SHP77 (cell line): ENCODE measurements around the gene CDCA3.
"Not testable (repeated sequence)": the region's sequence is repeated elsewhere in the genome, so short reads cannot be mapped to it uniquely, and the experiment has no call there.

Source experiments
- DNase-seq, 2 experiments: peaks; one replicate each; lab custom pipeline; 2025; lab: John Stamatoyannopoulos, UW

Gene CDCA3

DNA sequence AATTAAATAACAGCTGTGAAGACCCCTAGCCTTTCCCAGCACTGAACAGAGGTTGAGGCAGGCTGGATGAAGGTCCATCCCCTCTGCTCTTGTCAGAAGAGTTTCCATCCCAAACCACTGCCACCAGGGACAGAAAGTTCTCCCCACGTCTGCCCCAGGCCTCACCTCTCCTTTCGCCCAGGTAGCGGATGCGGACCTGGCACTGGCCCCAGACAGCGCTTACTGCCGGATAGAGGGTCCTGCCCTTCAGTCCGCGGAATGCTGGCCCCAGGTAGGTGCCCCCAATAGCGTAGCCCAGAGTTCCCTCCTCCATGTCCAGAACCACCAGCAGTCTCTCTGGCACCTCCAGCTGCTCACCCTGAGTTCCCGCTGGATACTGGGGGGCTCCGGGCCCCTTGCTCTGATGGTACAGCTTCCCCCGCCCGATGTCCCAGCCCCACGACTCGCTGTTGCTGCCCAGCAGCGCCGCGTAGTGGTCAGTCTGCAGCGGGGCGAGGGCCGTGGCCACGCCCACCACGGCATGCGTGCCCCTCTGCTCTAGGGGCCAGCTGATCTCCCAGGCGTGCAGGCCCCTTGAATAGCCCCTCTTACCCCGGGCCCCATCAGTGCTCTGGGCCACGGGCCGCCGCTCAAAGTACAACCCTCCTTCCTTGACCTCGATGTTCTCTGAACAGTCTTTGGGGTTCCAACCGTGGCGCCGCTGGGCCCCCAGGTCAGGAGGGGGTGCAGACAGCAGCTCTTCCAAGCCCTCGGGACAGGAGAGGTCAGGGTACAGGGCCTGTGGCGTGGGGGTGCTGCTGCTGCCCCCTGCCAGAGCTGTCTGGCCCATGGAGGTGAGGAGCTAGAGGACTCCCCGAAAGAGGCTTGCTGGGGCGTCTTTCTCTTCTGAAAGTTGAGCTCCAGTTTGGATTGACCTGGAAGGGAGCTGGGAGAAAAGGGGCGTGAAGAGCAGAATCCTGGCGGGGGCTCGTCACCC lies 21.3 kb upstream of the CDCA3 start:
- DNase-seq = peak in 1 of 2 experiments; percentile 37

DNA sequence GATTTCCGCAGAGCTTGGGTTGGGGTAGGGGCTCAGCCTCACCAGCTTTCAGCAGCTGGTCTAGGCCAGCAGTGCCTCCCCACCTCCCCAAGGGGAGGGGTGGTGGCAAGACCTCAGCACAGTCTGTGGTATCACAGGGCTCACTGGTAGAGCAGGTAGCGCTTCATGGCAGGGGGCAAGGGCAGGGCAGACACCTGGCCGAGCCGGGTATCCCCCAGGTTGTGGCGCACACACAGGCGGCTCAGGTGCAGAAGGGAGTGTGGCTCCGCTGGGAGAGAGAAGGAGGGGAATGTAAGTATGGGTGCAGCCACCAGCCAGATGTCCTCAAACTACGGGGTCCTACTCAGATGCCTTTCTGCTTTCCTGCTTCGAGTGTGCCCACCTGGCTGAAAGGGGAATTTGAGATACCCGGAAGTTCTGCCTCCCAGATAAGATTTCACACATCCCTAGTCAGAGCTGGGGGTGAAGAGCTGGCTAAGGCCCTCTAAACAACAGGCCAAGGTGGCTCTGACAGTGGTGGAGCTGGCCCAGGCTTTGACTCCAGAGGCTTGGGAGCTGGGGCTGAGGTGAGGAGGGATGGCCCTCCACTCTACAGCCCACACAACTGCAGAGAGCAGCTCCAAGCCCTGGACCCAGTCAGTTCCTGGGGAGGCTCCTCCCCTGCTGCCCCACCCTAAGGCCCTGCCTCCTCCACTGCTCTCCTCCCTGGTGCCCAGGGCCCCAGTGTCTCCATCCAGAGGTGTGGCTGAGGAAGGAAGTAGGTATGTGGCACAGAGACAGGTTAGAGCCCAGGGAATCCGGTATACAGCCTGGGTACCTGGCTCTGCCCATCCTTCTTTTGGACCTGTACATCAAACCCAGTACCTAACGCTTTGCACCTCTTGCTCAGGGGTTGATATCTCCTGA lies 20.2 kb upstream of the CDCA3 start:
- DNase-seq = peak in 1 of 2 experiments; percentile 3

DNA sequence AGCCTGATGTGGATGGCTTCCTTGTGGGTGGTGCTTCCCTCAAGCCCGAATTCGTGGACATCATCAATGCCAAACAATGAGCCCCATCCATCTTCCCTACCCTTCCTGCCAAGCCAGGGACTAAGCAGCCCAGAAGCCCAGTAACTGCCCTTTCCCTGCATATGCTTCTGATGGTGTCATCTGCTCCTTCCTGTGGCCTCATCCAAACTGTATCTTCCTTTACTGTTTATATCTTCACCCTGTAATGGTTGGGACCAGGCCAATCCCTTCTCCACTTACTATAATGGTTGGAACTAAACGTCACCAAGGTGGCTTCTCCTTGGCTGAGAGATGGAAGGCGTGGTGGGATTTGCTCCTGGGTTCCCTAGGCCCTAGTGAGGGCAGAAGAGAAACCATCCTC lies 19.2 kb upstream of the CDCA3 start:
- not testable (repeated sequence) for DNase-seq

DNA sequence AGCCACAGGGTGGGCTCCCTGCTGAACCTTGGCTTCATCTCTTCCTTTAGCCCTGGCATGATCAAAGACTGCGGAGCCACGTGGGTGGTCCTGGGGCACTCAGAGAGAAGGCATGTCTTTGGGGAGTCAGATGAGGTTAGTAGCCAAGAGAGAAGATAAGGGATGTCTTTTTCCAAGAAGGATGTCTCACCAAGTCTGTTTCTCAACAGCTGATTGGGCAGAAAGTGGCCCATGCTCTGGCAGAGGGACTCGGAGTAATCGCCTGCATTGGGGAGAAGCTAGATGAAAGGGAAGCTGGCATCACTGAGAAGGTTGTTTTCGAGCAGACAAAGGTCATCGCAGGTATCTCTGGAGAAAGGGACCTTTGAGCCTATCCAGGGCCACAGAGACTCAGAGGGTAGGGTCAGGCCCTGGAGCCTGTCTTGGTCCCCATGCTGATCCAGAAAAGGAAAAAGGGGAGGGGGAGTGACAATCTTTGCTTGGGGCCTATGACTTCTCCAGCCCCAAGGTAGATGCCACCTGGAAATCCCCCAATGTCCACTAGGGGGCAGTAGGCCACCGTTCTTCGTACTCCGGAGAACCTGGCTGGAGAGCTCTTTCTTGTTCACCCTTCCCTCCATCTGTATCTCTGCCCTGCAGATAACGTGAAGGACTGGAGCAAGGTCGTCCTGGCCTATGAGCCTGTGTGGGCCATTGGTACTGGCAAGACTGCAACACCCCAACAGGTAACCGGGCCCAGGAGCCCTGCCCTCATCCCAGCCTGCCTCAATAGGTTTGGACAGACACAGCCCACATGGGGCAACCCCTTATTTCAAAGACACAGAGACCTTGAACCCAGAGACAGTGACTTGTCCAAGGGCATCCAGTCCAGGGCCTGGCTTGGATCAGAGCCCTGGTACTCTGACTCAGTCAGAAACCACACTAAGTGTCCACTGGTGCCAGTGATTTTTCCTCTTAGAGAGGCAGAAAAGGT lies 18.2 kb upstream of the CDCA3 start:
- peak; percentile 29 to 50 for DNase-seq

DNA sequence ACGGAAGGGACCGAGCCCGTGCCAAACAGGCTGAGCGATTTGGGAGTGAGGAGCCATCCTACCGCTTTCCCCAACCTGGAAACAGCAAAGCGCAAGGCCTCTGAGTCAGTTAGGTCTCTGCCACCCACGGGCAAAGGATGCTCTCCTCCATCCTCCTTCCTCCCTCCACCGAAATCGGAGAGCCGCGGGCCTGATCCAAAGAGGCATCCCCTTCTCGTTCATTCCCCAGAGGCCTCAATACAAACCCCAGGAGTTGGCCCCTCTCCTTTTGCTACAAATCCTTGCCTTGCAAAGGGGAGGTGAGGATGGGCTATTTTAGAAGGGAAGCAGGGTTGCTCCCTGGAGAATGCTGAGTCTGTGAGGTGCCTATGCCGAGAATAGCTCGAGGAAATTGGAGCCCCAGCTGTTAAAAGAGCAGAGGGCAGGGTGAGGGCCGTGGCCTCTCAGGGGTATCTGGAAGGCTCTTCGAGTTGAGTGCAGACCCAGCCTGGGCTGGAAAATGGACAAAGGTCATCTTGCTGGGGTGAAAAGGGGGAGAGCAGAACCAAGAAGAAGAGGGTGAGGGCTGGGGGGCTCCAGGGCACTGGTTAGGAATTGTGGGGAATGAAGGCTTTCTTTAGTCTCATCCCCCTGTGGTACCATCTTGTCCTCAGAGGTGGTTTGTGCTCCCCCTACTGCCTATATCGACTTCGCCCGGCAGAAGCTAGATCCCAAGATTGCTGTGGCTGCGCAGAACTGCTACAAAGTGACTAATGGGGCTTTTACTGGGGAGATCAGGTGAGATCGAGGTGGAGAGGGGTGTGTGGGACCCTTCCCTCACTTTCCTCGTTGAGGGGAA lies 17.3 kb upstream of the CDCA3 start:
- no peak for DNase-seq

DNA sequence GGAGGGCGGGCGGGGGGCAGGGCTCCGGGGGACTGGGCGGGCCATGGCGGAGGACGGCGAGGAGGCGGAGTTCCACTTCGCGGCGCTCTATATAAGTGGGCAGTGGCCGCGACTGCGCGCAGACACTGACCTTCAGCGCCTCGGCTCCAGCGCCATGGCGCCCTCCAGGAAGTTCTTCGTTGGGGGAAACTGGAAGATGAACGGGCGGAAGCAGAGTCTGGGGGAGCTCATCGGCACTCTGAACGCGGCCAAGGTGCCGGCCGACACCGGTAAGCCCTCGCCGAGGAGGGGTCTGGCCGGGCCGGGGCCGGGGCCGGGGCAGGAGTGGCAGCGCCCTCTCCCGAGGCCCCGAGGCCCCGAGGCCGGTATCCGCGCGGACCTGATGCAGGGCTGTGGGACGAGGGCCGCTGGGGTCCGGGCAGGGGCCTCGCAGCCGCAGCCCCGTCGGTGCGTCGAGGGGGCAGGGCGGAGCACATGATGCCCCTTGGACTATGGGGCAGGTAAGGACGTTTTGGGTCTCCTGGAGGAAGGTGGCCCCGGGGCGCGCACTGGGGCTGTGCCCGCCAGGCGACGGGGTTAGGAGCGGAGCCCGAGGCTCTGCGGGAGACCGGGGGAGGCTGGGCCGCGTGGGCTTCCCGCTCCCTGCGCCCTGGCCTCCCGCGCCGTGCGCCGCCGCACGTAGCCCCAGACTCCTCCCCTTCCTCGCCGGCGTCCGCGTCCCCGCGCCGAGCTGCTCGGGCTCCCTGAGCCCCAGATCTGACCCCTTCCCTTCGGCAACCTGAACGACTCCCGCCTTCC lies 16.5 kb upstream of the CDCA3 start, which contains the start of gene TPI1:
Gene TPI1 (plus strand): TSS at position 119 of the 798 bp plus-strand sequence. CDS start 36 bp downstream, at position 155.
- peak in 1 of 2 experiments; percentile 27 for DNase-seq

DNA sequence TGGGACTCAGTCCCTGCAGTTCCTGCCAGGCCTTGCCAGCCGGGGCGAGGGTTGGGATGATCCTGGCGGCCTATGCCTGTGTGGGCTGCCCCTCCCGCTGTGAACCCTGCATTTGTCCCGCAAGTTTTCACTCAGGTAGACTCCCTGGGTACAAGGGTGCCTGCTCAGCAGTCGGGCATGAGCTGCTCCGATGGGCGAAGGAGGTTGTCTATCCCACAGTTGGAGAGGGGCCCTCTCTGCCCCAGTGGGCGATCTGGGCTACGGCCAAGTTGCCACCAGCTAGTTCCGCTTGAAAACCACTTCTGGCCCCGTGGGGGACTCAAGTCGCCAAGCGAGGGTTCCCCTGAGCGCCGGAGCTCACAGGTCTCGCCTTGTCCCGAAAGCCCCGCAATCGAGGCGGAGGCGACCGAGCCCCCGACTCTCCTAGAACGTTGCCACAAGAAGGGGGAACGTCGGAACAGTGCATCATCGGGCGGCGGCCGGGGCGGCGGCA lies 15.9 kb upstream of the CDCA3 start:
- no peak for DNase-seq

DNA sequence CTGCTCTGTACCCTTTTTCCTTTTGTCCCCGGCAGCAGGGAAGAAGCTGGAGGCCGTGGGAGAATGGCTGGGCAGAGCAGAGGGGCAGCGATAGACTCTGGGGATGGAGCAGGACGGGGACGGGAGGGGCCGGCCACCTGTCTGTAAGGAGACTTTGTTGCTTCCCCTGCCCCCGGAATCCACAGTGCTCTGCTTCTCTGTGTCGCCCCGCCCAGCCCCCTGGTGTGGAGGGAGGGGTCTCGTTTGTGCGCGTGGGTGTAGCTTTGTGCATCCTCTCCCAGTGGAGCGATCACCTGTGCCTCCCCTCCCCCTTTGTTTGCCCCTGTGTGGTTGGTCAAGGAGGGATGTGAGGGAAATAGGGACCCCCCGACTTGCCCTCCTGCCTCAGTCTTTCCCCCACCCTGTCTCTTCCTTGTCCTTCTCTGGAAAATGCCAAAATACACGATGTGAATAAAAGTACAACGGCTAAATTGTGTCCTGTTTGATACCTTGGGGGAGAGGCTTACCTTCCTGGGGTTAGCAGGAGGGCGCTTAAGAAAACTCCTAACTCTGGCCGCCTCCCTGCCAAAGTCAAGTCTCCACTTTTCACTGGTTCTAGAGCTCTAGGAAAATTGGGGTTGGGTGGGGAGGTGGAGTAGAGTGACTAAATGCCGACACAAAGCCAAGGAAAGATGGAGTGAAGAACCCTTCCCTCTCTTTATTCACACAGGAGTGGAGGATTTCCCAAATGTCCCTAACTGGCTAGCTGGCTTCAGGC lies 15.3 kb upstream of the CDCA3 start:
- DNase-seq = no peak

DNA sequence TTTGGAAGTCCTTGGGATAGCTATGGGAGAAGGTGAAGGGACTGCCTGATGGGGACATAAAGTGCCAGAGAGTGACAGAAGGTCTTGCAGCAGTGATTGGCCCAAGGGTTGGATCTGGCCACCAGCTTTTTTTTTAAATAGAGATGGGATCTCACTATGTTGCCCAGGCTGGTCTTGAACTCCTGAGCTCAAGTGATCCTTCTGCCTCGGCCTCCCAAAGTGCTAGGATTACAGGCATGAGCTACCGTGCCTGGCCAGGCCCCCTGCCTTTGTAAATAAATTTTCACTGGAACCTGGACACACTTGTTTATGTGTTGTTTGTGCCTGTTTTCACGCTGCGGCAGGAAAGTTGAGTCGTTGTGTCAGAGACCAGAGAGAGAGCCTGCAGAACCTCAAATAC lies 14.2 kb upstream of the CDCA3 start:
- not testable (repeated sequence) for DNase-seq

DNA sequence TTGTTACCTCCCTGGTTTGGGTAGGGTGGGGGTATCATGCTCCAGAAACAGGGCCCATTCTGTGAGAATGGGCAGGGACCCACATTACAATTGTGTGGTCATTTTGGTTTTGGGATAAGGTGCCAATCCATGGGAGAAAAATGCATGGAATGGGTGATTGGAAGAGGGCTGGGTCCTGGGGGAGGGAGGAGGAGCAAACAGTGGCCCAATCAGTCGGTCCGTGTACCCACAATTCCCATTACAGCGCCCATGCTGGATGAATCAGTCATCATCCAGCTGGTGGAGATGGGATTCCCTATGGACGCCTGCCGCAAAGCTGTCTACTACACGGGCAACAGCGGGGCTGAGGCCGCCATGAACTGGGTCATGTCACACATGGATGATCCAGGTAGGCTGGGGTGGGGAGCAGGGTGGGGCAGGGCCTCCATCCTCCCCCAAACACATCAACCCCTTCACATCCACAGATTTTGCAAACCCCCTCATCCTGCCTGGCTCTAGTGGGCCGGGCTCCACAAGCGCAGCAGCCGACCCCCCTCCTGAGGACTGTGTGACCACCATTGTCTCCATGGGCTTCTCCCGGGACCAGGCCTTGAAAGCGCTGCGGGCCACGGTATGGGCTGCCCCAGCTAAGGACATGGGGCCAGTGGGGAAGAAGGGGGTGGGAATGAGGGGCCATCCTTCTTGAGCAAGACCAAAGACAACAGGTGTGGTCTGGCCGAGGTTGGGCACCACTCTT lies 12.7 kb upstream of the CDCA3 start:
- no peak for DNase-seq

DNA sequence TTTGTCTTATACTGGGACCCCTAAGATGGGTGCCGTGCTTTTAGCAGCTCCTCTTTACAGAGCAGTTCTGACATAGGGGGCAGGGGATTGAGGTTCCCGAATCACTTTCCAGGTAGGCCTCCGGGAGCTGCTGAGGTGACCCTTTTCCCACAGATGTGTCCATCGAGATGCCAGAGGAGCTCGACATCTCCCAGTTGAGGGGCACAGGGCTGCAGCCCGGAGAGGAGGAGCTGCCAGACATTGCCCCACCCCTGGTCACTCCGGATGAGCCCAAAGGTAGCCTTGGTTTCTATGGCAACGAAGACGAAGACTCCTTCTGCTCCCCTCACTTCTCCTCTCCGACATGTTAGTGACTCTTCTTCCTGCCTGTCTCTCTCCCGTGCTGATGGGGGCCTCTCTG lies 11.9 kb upstream of the CDCA3 start:
- no peak for DNase-seq

DNA sequence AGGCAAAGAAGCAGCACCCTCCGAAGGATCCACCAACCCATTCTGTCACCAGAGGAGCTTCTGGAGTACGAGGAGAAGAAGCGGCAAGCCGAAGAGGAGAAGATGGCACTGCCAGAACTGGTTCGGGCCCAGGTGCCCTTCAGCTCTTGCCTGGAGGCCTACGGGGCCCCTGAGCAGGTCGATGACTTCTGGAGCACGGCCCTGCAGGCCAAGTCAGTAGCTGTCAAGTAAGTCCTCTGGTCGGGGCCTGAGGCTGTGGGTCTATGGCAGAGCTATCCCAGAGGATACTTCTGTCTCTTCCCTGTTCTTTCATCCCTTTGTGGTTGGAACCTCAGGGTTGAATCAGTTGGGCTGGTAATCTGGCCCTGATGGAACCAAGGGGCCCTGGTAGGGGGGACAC lies 10.3 kb upstream of the CDCA3 start:
- DNase-seq = no peak

DNA sequence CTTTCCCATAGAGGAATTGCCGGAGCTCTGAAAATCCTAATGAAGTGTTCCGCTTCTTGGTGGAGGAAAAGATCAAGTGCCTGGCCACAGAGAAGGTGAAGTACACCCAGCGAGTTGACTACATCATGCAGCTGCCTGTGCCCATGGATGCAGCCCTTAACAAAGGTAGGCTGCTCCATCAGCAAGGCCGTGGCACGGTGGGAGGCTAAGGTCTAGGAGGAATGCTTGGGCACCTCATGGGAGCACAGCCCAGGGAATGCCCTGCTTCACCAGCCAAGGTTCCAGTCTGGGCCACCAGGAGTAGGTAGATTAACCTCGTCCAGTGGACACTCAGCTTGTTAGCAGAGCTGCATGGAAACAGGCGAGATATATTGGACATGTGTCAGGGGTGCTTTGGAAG lies 9.9 kb upstream of the CDCA3 start:
- DNase-seq = no peak

DNA sequence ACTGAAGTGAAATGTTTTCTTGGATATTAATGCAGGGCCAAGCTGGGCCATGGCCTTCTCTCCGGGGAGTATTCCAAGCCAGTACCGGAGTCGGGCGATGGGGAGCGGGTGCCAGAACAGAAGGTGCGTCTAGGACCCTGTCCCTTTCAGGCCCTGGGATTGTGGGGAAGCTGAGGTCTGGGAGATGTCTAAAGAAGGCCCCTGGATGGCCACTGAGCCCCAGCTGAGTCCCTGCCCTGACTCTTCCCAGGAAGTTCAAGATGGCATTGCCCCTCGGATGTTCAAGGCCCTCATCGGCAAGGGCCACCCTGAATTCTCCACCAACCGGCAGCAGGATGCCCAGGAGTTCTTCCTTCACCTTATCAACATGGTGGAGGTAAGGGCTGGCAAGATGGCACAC lies 9.0 kb upstream of the CDCA3 start:
- DNase-seq = no peak

DNA sequence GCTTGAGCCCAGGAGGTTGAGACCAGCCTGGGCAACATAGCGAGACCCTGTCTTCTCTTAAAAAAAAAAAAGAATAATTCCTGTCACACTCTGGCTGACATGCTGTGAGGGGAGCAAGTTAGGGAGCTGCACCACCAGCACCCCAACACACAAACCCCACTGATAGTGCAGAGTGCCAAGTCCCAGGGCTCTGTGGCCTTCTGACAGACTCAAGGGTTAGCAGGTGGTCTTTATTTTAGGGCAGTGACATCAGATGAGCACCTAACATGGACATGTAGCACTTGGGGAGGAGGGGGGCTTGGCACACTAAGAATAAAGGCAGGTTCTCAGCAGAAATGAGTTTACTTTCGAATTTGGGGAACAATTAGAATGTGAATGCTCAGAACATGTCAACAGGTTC lies 7.7 kb upstream of the CDCA3 start:
- DNase-seq = no peak

DNA sequence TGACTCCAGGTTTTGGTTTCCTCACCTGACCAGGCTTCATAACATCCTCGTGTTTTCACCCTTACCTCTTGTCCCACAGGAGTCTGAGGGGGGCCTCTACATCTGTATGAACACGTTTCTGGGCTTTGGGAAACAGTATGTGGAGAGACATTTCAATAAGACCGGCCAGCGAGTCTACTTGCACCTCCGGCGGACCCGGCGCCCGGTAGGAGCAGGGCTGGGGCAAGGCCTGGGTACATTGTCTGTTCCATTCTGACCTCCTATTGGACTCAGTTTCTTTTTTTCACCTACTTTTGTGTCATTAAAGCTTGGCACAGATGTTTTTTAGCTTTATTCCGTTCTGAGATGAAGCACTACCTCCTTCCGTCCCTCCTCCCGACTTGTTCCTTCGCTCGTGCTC lies 4.2 kb upstream of the CDCA3 start:
- no peak for DNase-seq

DNA sequence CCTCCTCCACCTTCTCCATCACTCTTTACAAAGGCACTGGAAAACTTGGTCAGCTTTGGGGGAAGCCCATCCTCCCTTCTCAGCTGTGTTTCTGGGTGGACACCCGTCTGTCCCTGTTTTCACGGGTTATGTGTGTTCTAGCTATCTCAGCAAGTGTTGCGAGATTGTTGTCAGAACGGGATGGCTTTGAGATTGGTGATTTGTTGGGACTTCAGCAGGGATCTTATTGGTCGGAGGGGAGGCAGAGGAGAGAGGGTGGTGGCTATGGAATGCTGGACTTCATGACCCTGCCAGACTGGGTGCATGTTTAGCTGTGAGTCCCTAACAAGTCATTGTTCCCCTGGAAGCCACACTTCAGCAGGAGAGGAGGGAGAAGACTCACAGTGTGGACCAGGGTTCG lies 3.0 kb upstream of the CDCA3 start:
- no peak for DNase-seq

DNA sequence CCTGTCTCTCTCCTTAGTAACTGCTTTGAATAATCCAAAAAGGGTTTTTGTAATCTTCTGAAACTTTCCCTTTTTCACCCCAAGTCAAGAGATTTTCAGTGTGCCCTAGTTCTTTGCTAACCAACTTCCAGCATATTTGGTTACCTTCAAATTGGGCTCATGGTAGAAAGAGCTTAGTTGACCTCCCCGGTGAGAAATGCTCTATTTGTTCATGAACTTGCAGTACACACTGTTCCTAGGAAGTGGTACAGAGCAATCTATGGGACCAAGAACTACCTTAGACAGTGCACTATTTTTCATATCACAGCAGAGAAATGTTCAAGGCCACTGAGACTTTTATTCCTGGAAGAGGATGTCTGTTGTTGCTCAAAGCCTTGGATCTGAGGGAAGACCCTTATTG lies 2.5 kb upstream of the CDCA3 start:
- DNase-seq = no peak
